ENCODE data around the gene ADORA3.

The ADORA3 gene

GRCh38 chr1:111509997-111510375 is 6.6 kb upstream of the ADORA3 start:
- peak in 17 of 56 donors; percentile 9 to 69 (median 42) for DNase-seq

- DNase-seq: peak in 35 of 56 donors; percentile 30 to 78 (median 58)
Measured at GRCh38 chr1:111507411-111508201, 4.2 kb upstream of the ADORA3 start.

- no peak for DNase-seq
Measured at GRCh38 chr1:111506561-111506960, 3.1 kb upstream of the ADORA3 start.

- peak in 5 of 56 donors; percentile 20 to 50 (median 27) for DNase-seq
Measured at GRCh38 chr1:111505641-111506119, 2.2 kb upstream of the ADORA3 start.

GRCh38 chr1:111504097-111504496 is 664 bp upstream of the ADORA3 start:
- no peak for DNase-seq

- DNase-seq: no peak
Measured at GRCh38 chr1:111501645-111502044, 1.8 kb downstream of the ADORA3 start.

GRCh38 chr1:111499026-111499785 is 4.2 kb downstream of the ADORA3 start:
- DNase-seq: no peak

- no peak for DNase-seq
Measured at GRCh38 chr1:111497592-111497991, 5.8 kb downstream of the ADORA3 start.

- DNase-seq: no peak
Measured at GRCh38 chr1:111496398-111496797, 7.0 kb downstream of the ADORA3 start.

GRCh38 chr1:111491070-111491469 is 12.4 kb downstream of the ADORA3 start:
- DNase-seq: peak in 2 of 56 donors; percentile 20 to 28

GRCh38 chr1:111490220-111490619 is 13.2 kb downstream of the ADORA3 start:
- DNase-seq: no peak

- DNase-seq: peak in 7 of 56 donors; percentile 14 to 61 (median 25)
Measured at GRCh38 chr1:111489604-111490003, 13.8 kb downstream of the ADORA3 start.

- DNase-seq: peak in 20 of 56 donors; percentile 15 to 73 (median 48)
Measured at GRCh38 chr1:111488669-111489068, 14.8 kb downstream of the ADORA3 start.

- no peak for DNase-seq
Measured at GRCh38 chr1:111487133-111487532, 16.3 kb downstream of the ADORA3 start.

- no peak for DNase-seq
Measured at GRCh38 chr1:111486431-111486830, 17.0 kb downstream of the ADORA3 start.

- no peak for DNase-seq
Measured at GRCh38 chr1:111484391-111485026, 18.9 kb downstream of the ADORA3 start.

GRCh38 chr1:111483876-111484275 is 19.6 kb downstream of the ADORA3 start:
- no peak for DNase-seq

- no peak for DNase-seq
Measured at GRCh38 chr1:111483166-111483565, 20.3 kb downstream of the ADORA3 start.

- DNase-seq: peak in 50 of 56 donors; percentile 21 to 85 (median 56)
Measured at GRCh38 chr1:111481387-111482221, 21.8 kb downstream of the ADORA3 start.

GRCh38 chr1:111480674-111481073 is 22.8 kb downstream of the ADORA3 start:
- DNase-seq: no peak

GRCh38 chr1:111476761-111477309 is 26.6 kb downstream of the ADORA3 start:
- no peak for DNase-seq

Data from amygdala (tissue), 56 donors.